HEK293T (cell line): ENCODE results near the gene KLHL22.

Experiments
- CTCF ChIA-PET: fragments of 350-600 bp; formaldehyde crosslinking; extraction: SDS; loops from one replicate; lab custom pipeline; 2021; ENCODE audit warnings: antibody characterized with exemption, inconsistent platforms; lab: Yijun Ruan, JAX
- POLR2A ChIA-PET: fragments of 350-600 bp; formaldehyde crosslinking; extraction: SDS; loops from one replicate; lab custom pipeline; 2020; ENCODE audit warnings: antibody characterized with exemption, inconsistent platforms; lab: Yijun Ruan, JAX
- DNase-seq: peaks from one replicate; pipeline ENCODE4 v3.0.0; 2012; ENCODE audit warnings: mixed read lengths; ENCODE audit errors: extremely low spot score
- ARNT ChIP-seq: fragments of 450-650 bp; IDR thresholded peaks from 2 replicates; pipeline ENCODE4 v1.6.1; 2017; ENCODE audit warnings: mild to moderate bottlenecking
- BHLHE40 ChIP-seq: fragments of 450-650 bp; IDR thresholded peaks from 2 replicates; pipeline ENCODE4 v1.6.1; 2016; ENCODE audit warnings: mild to moderate bottlenecking, moderate library complexity, borderline replicate concordance
- CTBP1 ChIP-seq: fragments of 450-650 bp; IDR thresholded peaks from 2 replicates; pipeline ENCODE4 v1.6.1; 2016; ENCODE audit warnings: borderline replicate concordance
- ELF4 ChIP-seq: fragments of 450-650 bp; IDR thresholded peaks from 2 replicates; pipeline ENCODE4 v1.6.1; 2017; ENCODE audit warnings: antibody characterized with exemption
- FOXA1 ChIP-seq: fragments of 450-650 bp; IDR thresholded peaks from 2 replicates; pipeline ENCODE4 v1.6.1; 2016; ENCODE audit warnings: mild to moderate bottlenecking
- FOXK2 ChIP-seq: fragments of 450-650 bp; IDR thresholded peaks from 2 replicates; pipeline ENCODE4 v1.6.1; 2016; ENCODE audit warnings: mild to moderate bottlenecking
- FOXM1 ChIP-seq: fragments of 450-650 bp; IDR thresholded peaks from 2 replicates; pipeline ENCODE4 v1.6.1; 2017; ENCODE audit warnings: mild to moderate bottlenecking, borderline replicate concordance
- HDGF ChIP-seq: fragments of 450-650 bp; IDR thresholded peaks from 2 replicates; pipeline ENCODE4 v1.6.1; 2017; ENCODE audit warnings: antibody characterized with exemption, borderline replicate concordance
- L3MBTL2 ChIP-seq: fragments of 450-650 bp; conservative IDR thresholded peaks from 2 replicates; pipeline ENCODE4 v1.6.1; 2016; ENCODE audit warnings: mild to moderate bottlenecking
- LEF1 ChIP-seq: fragments of 450-650 bp; IDR thresholded peaks from 2 replicates; pipeline ENCODE4 v1.6.1; 2017; ENCODE audit warnings: mild to moderate bottlenecking, borderline replicate concordance
- NFRKB ChIP-seq: fragments of 450-650 bp; IDR thresholded peaks from 2 replicates; pipeline ENCODE4 v1.6.1; 2016; ENCODE audit warnings: mild to moderate bottlenecking, moderate library complexity
- PKNOX1 ChIP-seq: fragments of 450-650 bp; IDR thresholded peaks from 2 replicates; pipeline ENCODE4 v1.6.1; 2016
- SP1 ChIP-seq: fragments of 450-650 bp; IDR thresholded peaks from 2 replicates; pipeline ENCODE4 v1.6.1; 2017
- SUZ12 ChIP-seq: fragments of 450-650 bp; IDR thresholded peaks from 2 replicates; pipeline ENCODE4 v1.6.1; 2016; ENCODE audit warnings: mild to moderate bottlenecking
- TARDBP ChIP-seq: fragments of 450-650 bp; IDR thresholded peaks from 2 replicates; pipeline ENCODE4 v1.6.1; 2016
- ZNF384 ChIP-seq: fragments of 450-650 bp; IDR thresholded peaks from 2 replicates; pipeline ENCODE4 v1.6.1; 2016

KLHL22 gene

GRCh38 chr22:20439556-20439927 is 56.1 kb downstream of the KLHL22 start:
- ChIA-PET POLR2A (interaction anchor here (1.2 kb wide), 1 partner anchor 23 kb away, joined by 5 read pairs; no protein-coding TSS in a partner anchor), CTCF (interaction anchor here (0.8 kb wide), 1 partner anchor 11 kb away, joined by 3 read pairs; no protein-coding TSS in a partner anchor)

GRCh38 chr22:20438678-20439492 is 56.7 kb downstream of the KLHL22 start:
- DNase-seq, result peak; percentile 56
- ChIA-PET CTCF (interaction anchor here (0.7 kb wide), 1 partner anchor 20 kb away, joined by 14 read pairs; no protein-coding TSS in a partner anchor), POLR2A (interaction anchor here (1.2 kb wide), 1 partner anchor 24 kb away, joined by 5 read pairs; no protein-coding TSS in a partner anchor)
- no peak for TF ChIP-seq L3MBTL2
- TF ChIP-seq SUZ12, result no peak
- TF ChIP-seq ELF4, result no peak
- no peak for TF ChIP-seq SP1
- TF ChIP-seq ZNF384, result no peak
- no peak for TF ChIP-seq HDGF
- TF ChIP-seq ARNT, result no peak
- no peak for TF ChIP-seq LEF1
- TF ChIP-seq TARDBP, result no peak
- TF ChIP-seq PKNOX1, result no peak
- TF ChIP-seq FOXK2, result no peak
- TF ChIP-seq FOXA1, result no peak
- TF ChIP-seq BHLHE40, result no peak
- TF ChIP-seq CTBP1, result no peak
- no peak for TF ChIP-seq FOXM1
- no peak for TF ChIP-seq NFRKB

More at GRCh38 chr22:20439556-20439927, 56.1 kb downstream of the KLHL22 start:
- TF ChIP-seq HDGF (no peak), PKNOX1 (no peak), SP1 (no peak), LEF1 (no peak), FOXM1 (no peak), FOXA1 (no peak), L3MBTL2 (no peak), ELF4 (no peak), BHLHE40 (no peak), CTBP1 (no peak), ZNF384 (no peak), TARDBP (no peak), ARNT (no peak), NFRKB (no peak), SUZ12 (no peak), FOXK2 (no peak)
- no peak for DNase-seq

DNA sequence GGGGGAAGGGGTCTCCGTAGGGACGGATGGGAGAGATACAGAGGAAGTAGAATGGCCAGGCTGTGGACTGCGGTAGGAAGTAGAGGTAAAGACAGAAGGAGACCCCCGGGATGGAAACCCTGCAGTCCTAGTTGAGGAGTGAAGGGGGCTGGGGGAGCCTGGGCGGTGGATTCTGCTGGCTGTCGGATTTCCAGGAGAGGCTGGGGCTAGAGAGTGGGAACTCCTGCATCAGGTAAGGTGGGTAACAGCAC is 57.2 kb downstream of the KLHL22 start:
- DNase-seq, result no peak
- no peak for TF ChIP-seq TARDBP
- no peak for TF ChIP-seq SUZ12
- 0 out of 2 replicates have a peak, but pooled peaks have one; percentile 10 for TF ChIP-seq ELF4
- CTCF ChIA-PET, result no interaction called here
- POLR2A ChIA-PET, result no interaction called here

DNA sequence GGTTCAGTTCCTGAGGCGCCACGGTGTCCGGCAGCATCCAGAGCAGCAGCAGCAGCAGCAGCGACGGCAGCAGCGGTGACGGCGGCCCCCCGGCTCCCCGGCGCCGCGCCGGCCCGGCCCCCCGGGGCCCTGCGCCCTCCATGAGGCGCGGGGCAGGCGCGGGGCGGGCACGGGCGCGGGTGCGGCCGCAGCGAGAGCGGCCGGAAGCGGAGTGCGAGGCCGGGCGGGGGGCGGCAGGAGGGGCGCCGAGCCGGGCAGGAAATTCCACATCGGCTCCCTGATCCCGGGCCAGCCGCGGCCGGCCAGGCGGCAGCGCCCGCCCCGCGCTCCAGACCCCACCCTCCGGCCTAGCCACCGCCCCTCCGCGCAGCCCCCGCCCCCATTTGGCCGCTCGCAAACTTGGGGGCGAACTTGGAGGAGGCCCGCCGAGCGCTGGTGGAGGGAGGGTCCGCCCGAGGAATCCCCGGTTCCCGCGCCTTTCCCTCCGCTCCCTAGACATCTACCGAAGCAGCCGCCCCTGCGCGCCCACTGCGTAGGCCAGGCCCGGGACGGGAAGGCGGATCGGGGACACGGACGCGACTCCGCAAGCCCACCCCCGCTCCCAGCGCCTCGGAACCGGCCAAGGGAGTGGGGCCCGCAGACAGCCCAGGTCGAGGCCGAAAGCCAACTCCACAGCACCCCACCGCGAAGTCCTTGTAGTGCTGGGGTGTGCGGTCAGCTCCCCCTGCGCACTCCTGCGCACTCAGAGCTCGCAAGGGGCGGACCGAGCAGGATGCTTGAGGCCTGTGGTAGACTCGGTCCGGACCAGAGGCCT is 57.8 kb downstream of the KLHL22 start, which contains the start of gene SCARF2:
Gene SCARF2, minus strand, starts transcription at position 213 of the 814 bp plus-strand sequence. Its CDS starts 71 bp downstream, at position 142.
- CTCF ChIA-PET, result no interaction called here
- peak; percentile 87 for DNase-seq
- TF ChIP-seq ARNT (peak; percentile 39; the same call in 1 of the 2 replicates), HDGF (no peak)
- POLR2A ChIA-PET, result interaction anchor here (1.2 kb wide), 1 partner anchor 20 kb away, joined by 4 read pairs; no protein-coding TSS in a partner anchor

DNA sequence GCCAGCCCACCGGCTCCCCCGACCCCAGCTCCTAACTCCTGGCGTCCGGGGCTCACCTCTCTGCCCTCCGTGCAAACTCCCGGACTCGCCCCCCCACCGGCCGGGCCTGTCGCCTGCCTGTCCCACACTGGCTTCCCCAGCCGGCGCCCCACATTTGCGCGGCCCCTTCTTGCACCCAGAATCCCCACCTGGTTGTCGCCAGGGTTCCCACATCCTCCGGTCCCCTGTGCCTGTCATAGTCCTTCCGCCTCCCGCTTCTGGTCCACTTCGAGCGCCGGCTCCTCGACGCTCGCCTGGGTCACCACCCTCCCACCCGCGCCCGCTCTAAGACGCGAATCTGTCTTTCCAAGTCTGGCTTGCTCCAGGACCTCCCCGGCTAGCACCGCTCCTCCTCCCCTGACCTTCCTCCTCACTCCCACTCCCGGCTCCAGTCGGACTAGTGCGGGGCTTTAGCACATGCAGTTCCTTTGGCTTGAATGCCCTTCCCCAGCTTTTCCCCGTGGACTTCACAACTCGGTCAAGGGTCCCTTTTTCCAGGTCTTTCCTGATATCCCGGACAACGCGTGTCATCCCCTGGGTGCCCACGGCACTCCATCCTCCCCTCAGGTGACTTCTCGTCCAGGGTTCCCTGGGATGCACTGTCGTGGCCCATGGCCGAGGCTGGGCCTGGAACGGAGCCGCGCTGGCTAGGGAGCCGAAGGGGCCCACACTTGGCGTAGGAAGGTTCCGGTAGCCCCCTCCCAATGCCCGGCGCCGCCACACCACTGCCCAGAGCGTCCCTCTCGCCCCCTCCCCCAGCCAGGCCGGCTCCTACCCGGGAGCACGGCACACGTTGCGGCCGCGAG is 58.6 kb downstream of the KLHL22 start:
- POLR2A ChIA-PET, result interaction anchor here (0.7 to 1.2 kb wide), 3 partner anchors 19 to 117 kb away, joined by 3 to 4 read pairs (median 4); partner anchors contain the start of gene DGCR6L
- CTCF ChIA-PET, result interaction anchor here (0.7 to 3.4 kb wide), 2 partner anchors 18 to 20 kb away, joined by 3 to 17 read pairs; no protein-coding TSS in a partner anchor
- TF ChIP-seq ZNF384, result no peak
- TF ChIP-seq L3MBTL2, result peak; percentile 69
- no peak for TF ChIP-seq ELF4
- no peak for TF ChIP-seq NFRKB
- no peak for TF ChIP-seq FOXM1
- no peak for TF ChIP-seq LEF1
- DNase-seq, result peak; percentile 52
